H9 (cell line): Measurements from ENCODE around the gene SBK3. TPM values are rescaled to one million over a fixed set of nuclear protein-coding genes. Genes with fewer than 3 reads are reported as not detected.

Experiments
- DNase-seq: peaks from one replicate; pipeline ENCODE4 v3.0.0-alpha.2; 2017
- H2AFZ ChIP-seq: one replicate; pipeline ENCODE4 v1.6.1; 2013; ENCODE audit warnings: mild to moderate bottlenecking, low read length, control low read depth, moderate library complexity
- H2AK5ac ChIP-seq: 2 replicates; pipeline ENCODE4 v1.6.1; 2013; ENCODE audit warnings: low read length, control low read depth, mixed read lengths; ENCODE audit not compliant: insufficient read length
- H2BK120ac ChIP-seq: one replicate; pipeline ENCODE4 v1.6.1; 2013; ENCODE audit warnings: low read depth, mild to moderate bottlenecking, low read length, control low read depth, inconsistent platforms; ENCODE audit not compliant: poor library complexity, severe bottlenecking
- H2BK12ac ChIP-seq: 2 replicates; pipeline ENCODE4 v1.6.1; 2013; ENCODE audit warnings: low read length, control low read depth, mixed read lengths, low read depth; ENCODE audit not compliant: insufficient read length
- H2BK15ac ChIP-seq: 2 replicates; pipeline ENCODE4 v1.6.1; 2013; ENCODE audit warnings: low read depth, low read length, control low read depth
- H2BK20ac ChIP-seq: one replicate; pipeline ENCODE4 v1.6.1; 2013; ENCODE audit warnings: low read depth, mild to moderate bottlenecking, low read length, control low read depth, inconsistent platforms; ENCODE audit not compliant: poor library complexity, severe bottlenecking
- H2BK5ac ChIP-seq: 2 replicates; pipeline ENCODE4 v1.6.1; 2013; ENCODE audit warnings: low read length, control low read depth, mixed read lengths; ENCODE audit not compliant: insufficient read length
- H3K14ac ChIP-seq: 2 replicates; pipeline ENCODE4 v1.6.1; 2013; ENCODE audit warnings: low read length, control low read depth; ENCODE audit not compliant: insufficient read depth
- H3K18ac ChIP-seq: 2 replicates; pipeline ENCODE4 v1.6.1; 2013; ENCODE audit warnings: low read depth, mild to moderate bottlenecking, mixed read lengths, low read length, control low read depth; ENCODE audit not compliant: insufficient read length
- H3K23ac ChIP-seq: 2 replicates; pipeline ENCODE4 v1.6.1; 2013; ENCODE audit warnings: low read length, control low read depth, mixed read lengths, low read depth; ENCODE audit not compliant: insufficient read length
- H3K23me2 ChIP-seq: 2 replicates; pipeline ENCODE4 v1.6.1; 2013; ENCODE audit warnings: low read depth, mild to moderate bottlenecking, mixed read lengths, low read length, control low read depth; ENCODE audit not compliant: insufficient read length, poor library complexity, severe bottlenecking
- H3K27ac ChIP-seq: 2 replicates; pipeline ENCODE4 v1.5.1; 2013; ENCODE audit warnings: low read length, control low read depth, mixed read lengths, low read depth; ENCODE audit not compliant: insufficient read length
- H3K27me3 ChIP-seq: 2 replicates; pipeline ENCODE4 v1.6.1; 2013; ENCODE audit warnings: low read length, control low read depth, inconsistent platforms; ENCODE audit not compliant: insufficient read depth
- H3K4ac ChIP-seq: 2 replicates; pipeline ENCODE4 v1.6.1; 2013; ENCODE audit warnings: low read depth, mild to moderate bottlenecking, control low read depth, inconsistent platforms, low read length, moderate library complexity
- H3K4me1 ChIP-seq: 2 replicates; pipeline ENCODE4 v1.6.1; 2013; ENCODE audit warnings: low read length, control low read depth, inconsistent platforms; ENCODE audit not compliant: insufficient read depth
- H3K4me2 ChIP-seq: 2 replicates; pipeline ENCODE4 v1.6.1; 2013; ENCODE audit warnings: low read length, control low read depth, mixed read lengths; ENCODE audit not compliant: insufficient read length, insufficient read depth
- H3K56ac ChIP-seq: 2 replicates; pipeline ENCODE4 v1.6.1; 2013; ENCODE audit warnings: low read depth, mild to moderate bottlenecking, mixed read lengths, low read length, control low read depth; ENCODE audit not compliant: insufficient read length
- H3K79me1 ChIP-seq: 2 replicates; pipeline ENCODE4 v1.6.1; 2013; ENCODE audit warnings: low read depth, mild to moderate bottlenecking, moderate library complexity, low read length, control low read depth, inconsistent platforms; ENCODE audit not compliant: insufficient read depth, poor library complexity, severe bottlenecking
- H3K79me2 ChIP-seq: 2 replicates; pipeline ENCODE4 v1.6.1; 2013; ENCODE audit warnings: low read length, control low read depth, inconsistent platforms; ENCODE audit not compliant: insufficient read depth
- H3K9ac ChIP-seq: 2 replicates; pipeline ENCODE4 v1.6.1; 2013; ENCODE audit warnings: low read length, control low read depth, mixed read lengths; ENCODE audit not compliant: insufficient read length; ENCODE audit errors: extremely low read depth
- H3K9me3 ChIP-seq: one replicate; pipeline ENCODE4 v1.6.1; 2013; ENCODE audit warnings: low read depth, low read length, inconsistent platforms; ENCODE audit not compliant: control insufficient read depth
- H3T11ph ChIP-seq: one replicate; pipeline ENCODE4 v1.6.1; 2013; ENCODE audit warnings: mild to moderate bottlenecking, low read length, control low read depth, inconsistent platforms
- H4K20me1 ChIP-seq: one replicate; pipeline ENCODE4 v1.6.1; 2013; ENCODE audit not compliant: control insufficient read depth, insufficient read length, insufficient read depth
- H4K5ac ChIP-seq: 2 replicates; pipeline ENCODE4 v1.6.1; 2013; ENCODE audit warnings: low read depth, mild to moderate bottlenecking, mixed read lengths, low read length, control low read depth; ENCODE audit not compliant: insufficient read length
- H4K8ac ChIP-seq: replicated peaks from 2 replicates; pipeline ENCODE4 v1.6.1; 2013; ENCODE audit warnings: low read length, control low read depth, mixed read lengths, low read depth; ENCODE audit not compliant: insufficient read length
- H4K91ac ChIP-seq: 2 replicates; pipeline ENCODE4 v1.6.1; 2013; ENCODE audit warnings: low read depth, mild to moderate bottlenecking, moderate library complexity, mixed read lengths, low read length, control low read depth; ENCODE audit not compliant: insufficient read length
- H3K27ac Mint-ChIP-seq, 3 experiments: 2 replicates in 2 of 3; 3 replicates in 1 of 3; pipeline ENCODE4 v1.8.0; 2020 to 2021; ENCODE audit warnings: mixed read lengths in 3 of 3, mild to moderate bottlenecking in 1 of 3, moderate library complexity in 1 of 3
- H3K27me3 Mint-ChIP-seq: 2 replicates; pipeline ENCODE4 v1.8.0; 2021; ENCODE audit warnings: low read depth, mild to moderate bottlenecking, moderate library complexity, mixed read lengths
- H3K36me3 Mint-ChIP-seq, 3 experiments: 2 replicates in 2 of 3; 3 replicates in 1 of 3; pipeline ENCODE4 v1.8.0; 2020 to 2021; ENCODE audit warnings: low read depth in 3 of 3, mixed read lengths in 3 of 3; ENCODE audit not compliant: insufficient read depth in 1 of 3
- H3K4me1 Mint-ChIP-seq, 2 experiments: 2 replicates each; pipeline ENCODE4 v1.8.0; 2020; ENCODE audit warnings: mixed read lengths in 2 of 2
- H3K4me3 Mint-ChIP-seq, 2 experiments: 2 replicates in 1 of 2; 3 replicates in 1 of 2; pipeline ENCODE4 v1.8.0; 2020 to 2021; ENCODE audit warnings: mild to moderate bottlenecking in 2 of 2, mixed read lengths in 2 of 2, moderate library complexity in 1 of 2
- H3K9me3 Mint-ChIP-seq, 2 experiments: 2 replicates in 1 of 2; 3 replicates in 1 of 2; pipeline ENCODE4 v1.8.0; 2020; ENCODE audit warnings: mild to moderate bottlenecking in 2 of 2, mixed read lengths in 2 of 2, moderate library complexity in 1 of 2
- CTCF ChIP-seq: fragments of 200-600 bp; sonication (generic); conservative IDR thresholded peaks from 3 replicates; pipeline ENCODE4 v1.8.0; 2021; ENCODE audit warnings: antibody characterized with exemption, mild to moderate bottlenecking
- WGBS: extraction: QIAGEN DNeasy Blood & Tissue Kit; methylation state at CpG from one replicate; pipeline ENCODE4 v1.1.7; 2013; ENCODE audit warnings: missing lambda C conversion rate, low lambda C conversion rate, mixed read lengths; ENCODE audit not compliant: insufficient read length; ENCODE audit errors: extremely low coverage; 5-methylcytosine and 5-hydroxymethylcytosine counted together
- total RNA-seq: library from RNA; stranded (reverse); gene quantifications from 2 replicates; pipeline ENCODE4 v1.2.1, GENCODE V29; 2021

Gene SBK3
- total RNA-seq, 1 experiment from 2014 or later: 0.70 TPM

GRCh38 chr19:55494172-55494761, 51.1 kb downstream of the SBK3 start:
- no CpG with 5 or more reads among the region's 22 CpGs for WGBS
- peak overlapping the region in 2 of 3 experiments; percentile 6 to 86; a peak in 3 of 7 replicates for H3K27ac Mint-ChIP-seq

More at GRCh38 chr19:55494172-55494761, 51.1 kb downstream of the SBK3 start:
- Histone ChIP-seq H3K23me2 (no peaks in the 10 kb centered on the region), H2BK120ac (no peak overlapping the region), H2BK5ac (no peak overlapping the region), H4K8ac (no peak overlapping the region), H3K14ac (no peak overlapping the region; the same call in 1 of the 2 replicates), H3K4me2 (no peak overlapping the region), H3K18ac (no peak overlapping the region), H2AFZ (no peak overlapping the region), H3K27me3 (no peaks in the 10 kb centered on the region), H4K91ac (no peak overlapping the region), H3K9ac (no peak overlapping the region), H3K4ac (no peak overlapping the region), H3K9me3 (no peaks in the 10 kb centered on the region), H4K5ac (no peak overlapping the region), H3K23ac (no peak overlapping the region), H3K4me1 (no peaks in the 10 kb centered on the region), H3K79me1 (no peaks in the 10 kb centered on the region), H4K20me1 (no peaks in the 10 kb centered on the region), H2BK15ac (no peak overlapping the region), H2BK12ac (no peak overlapping the region), H3K79me2 (no peaks in the 10 kb centered on the region), H3T11ph (no peak overlapping the region), H3K27ac (no peak overlapping the region), H2BK20ac (no peak overlapping the region), H2AK5ac (no peak overlapping the region), H3K56ac (no peak overlapping the region)
- Mint-ChIP-seq H3K27me3 (peaks cover 22% of the 10 kb centered on the region), H3K36me3 (no peaks in the 10 kb centered on the region; a peak in 1 of 7 replicates), H3K4me1 (peaks cover 21 to 31% of the 10 kb centered on the region in 2 experiments), H3K4me3 (no peak overlapping the region), H3K9me3 (no peaks in the 10 kb centered on the region)
- no peak for DNase-seq
- no peak for TF ChIP-seq CTCF
